ENCODE data around the gene C1orf159. TPM values are rescaled to one million over a fixed set of nuclear protein-coding genes. Genes with fewer than 3 reads are reported as not detected.
A peak's percentile ranks its signal among the peaks of the same experiment; 100 is the strongest.

Gene C1orf159
- total and polyA plus RNA-seq, 12 donors: 2.9 to 14.0 (median 4.1) TPM

DNA sequence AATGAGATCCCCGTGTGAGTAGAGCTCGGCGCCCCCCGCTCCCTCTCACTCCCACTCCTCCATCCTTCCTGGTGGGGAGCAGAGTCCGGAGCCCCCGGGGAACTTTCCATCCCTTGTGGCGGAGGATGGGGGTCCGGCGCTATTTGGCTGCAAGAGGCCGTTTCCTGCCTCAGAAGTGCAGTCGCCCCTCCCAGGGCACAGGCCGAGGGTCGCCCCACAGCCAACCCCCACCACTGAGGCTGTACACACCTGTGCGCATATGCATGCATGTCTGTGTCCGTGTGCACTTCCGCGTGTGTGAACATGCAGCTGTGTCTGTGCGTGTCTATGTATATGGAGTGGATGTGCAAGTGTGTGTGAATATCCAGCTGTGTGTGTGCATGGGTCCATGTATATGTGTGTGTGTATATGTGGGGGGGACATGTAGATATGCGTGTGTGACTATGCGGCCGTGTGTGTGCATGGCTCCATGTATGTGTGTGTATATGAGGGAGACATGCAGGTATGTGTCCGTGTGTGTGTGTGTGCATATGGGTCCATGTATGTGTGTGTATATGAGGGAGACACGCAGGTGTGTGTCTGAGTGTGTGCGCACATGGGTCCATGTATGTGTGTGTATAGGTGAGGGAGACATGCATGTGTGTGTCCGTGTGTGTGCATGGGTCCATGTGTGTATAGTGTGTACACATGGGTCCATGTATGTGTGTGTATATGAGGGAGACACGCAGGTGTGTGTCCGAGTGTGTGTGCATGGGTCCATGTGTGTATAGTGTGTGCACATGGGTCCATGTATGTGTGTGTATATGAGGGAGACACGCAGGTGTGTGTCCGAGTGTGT lies 63.7 kb downstream of the C1orf159 start:
- H3K27ac ChIP-seq: no peak overlapping the region
- no peak for DNase-seq
- TF ChIP-seq CTCF (IDR thresholded peaks at IDR 0.05): no peak

DNA sequence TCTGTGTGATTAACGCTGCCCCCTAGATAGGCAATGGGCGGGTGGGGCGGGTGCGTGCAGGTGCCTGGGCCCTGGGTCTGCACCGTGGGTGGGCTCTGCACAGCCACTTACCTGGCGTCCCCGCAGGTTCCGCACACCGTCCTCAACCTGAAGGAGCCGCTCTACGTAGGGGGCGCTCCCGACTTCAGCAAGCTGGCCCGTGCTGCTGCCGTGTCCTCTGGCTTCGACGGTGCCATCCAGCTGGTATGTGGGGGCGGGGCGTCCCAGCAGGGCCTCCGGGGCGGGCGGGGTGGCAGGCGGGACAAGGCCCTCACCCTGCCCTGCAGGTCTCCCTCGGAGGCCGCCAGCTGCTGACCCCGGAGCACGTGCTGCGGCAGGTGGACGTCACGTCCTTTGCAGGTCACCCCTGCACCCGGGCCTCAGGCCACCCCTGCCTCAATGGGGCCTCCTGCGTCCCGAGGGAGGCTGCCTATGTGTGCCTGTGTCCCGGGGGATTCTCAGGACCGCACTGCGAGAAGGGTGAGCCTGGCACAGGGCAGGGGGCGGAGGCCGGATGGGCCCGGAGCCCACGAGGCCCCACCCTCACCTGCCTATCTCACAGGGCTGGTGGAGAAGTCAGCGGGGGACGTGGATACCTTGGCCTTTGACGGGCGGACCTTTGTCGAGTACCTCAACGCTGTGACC lies 64.6 kb downstream of the C1orf159 start:
- intact Hi-C loops (cut with DNase I): no loop called here
- Histone ChIP-seq H3K36me3 (peaks cover 0 to 83% (median 4%) of the 10 kb centered on the region in 9 donors), H3K4me1 (peaks cover 0 to 4% (median 0%) of the 10 kb centered on the region in 9 donors), H3K4me3 (no peak overlapping the region), H3K27ac (no peak overlapping the region), H3K27me3 (no peaks in the 10 kb centered on the region), H3K9me3 (no peaks in the 10 kb centered on the region)
- no peak for DNase-seq
- TF ChIP-seq CTCF (IDR thresholded peaks at IDR 0.05): no peak
- ATAC-seq: peak in 1 of 8 donors; percentile 21
- 88 to 90% methylated on average over 41 to 46 of the region's 46 CpGs for WGBS, 2 donors

More for the DNA sequence above, 63.7 kb downstream of the C1orf159 start:
- ATAC-seq: no peak
- intact Hi-C loops (cut with DNase I): no loop called here
- Histone ChIP-seq H3K4me3 (no peak overlapping the region), H3K36me3 (peaks cover 0 to 74% (median 3%) of the 10 kb centered on the region in 9 donors), H3K27me3 (peaks cover 0 to 6% (median 0%) of the 10 kb centered on the region in 7 donors), H3K9me3 (no peaks in the 10 kb centered on the region), H3K4me1 (peaks cover 0 to 4% (median 0%) of the 10 kb centered on the region in 9 donors)
- 95% methylated on average over 29 of the region's 29 CpGs for WGBS, 2 donors

DNA sequence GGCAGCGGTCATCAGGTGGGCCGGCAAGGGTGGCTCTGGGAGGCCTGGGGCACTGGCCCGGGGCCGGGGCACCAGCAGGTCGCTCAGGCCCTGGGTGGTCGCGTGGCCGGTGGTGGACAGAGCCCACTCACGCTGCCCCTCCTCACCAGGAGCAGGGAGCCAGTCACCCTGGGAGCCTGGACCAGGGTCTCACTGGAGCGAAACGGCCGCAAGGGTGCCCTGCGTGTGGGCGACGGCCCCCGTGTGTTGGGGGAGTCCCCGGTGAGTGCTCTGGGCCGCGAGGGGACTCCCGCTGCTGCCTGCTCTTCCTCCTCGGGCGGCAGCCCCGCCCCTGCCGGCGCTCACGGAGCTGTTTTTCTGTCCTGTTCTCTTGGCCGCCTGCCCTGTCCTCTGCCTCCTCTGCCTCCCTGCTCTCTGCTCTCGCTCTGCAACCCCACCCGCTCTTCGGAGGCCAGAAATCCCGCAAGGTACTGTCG lies 65.3 kb downstream of the C1orf159 start:
- TF ChIP-seq CTCF (IDR thresholded peaks at IDR 0.05): no peak
- H3K4me1 ChIP-seq: peaks cover 0 to 4% (median 0%) of the 10 kb centered on the region in 9 donors
- H3K27me3 ChIP-seq: no peaks in the 10 kb centered on the region
- H3K27ac ChIP-seq: no peak overlapping the region
- 77 to 80% methylated on average over 29 to 32 of the region's 32 CpGs for WGBS, 2 donors
- peak; percentile 42 to 64 for DNase-seq
- ATAC-seq: peak in 7 of 8 donors; percentile 24 to 68 (median 50)
- H3K4me3 ChIP-seq: peak overlapping the region in 1 of 10 donors; percentile 21
- no peaks in the 10 kb centered on the region for H3K9me3 ChIP-seq
- peaks cover 0 to 90% (median 4%) of the 10 kb centered on the region in 9 donors for H3K36me3 ChIP-seq
- intact Hi-C loops (cut with DNase I): no loop called here

All from heart right ventricle (tissue), 16 donors.